Measurements from ENCODE around the gene KYAT1. TPM values are rescaled to one million over a fixed set of nuclear protein-coding genes. Genes with fewer than 3 reads are reported as not detected.

KYAT1 gene
- total and polyA plus RNA-seq, 2 of the 8 experiments (the other 6 are each of a cell fraction or from before 2014, with no cell fraction given), result 30.4 to 42.2 TPM

DNA sequence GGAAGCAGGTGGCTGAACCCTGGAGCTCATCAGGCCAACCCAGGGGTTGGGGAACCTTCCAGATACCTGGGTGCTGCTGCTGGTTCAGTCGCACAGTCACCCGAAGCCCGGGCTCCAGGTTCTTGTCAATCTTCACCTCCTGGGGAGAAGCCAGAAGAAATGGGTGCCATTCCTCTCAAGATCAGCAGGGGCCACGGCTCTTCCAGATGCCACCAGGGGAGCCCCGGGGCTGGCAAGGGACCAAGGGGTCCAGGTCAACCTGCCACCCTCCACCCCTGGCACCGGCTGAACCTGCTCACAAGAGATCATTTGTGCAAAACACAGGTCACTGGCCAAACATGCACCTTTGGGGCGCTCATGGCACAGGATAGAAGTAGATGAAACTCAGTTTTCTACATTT, 56.8 kb downstream of the KYAT1 start:
- 93% methylated on average over 7 of the region's 7 CpGs; no CpG with 5 or more reads in 1 of the 2 experiments for WGBS, 2 experiments (ENCODE audit: extremely low coverage in 1 of 2, insufficient coverage in 1 of 2, insufficient read length in 1 of 2, insufficient replicate concordance in 2 of 2, low coverage in 1 of 2, low lambda C conversion rate in 2 of 2, missing lambda C conversion rate in 1 of 2)
- no peak for DNase-seq (ENCODE audit: low read depth in 1 of 2, low spot score in 2 of 2)
- H4K20me1 ChIP-seq (replicated peaks in 1 of 2; ENCODE audit: control insufficient read depth in 1 of 2, insufficient read depth in 2 of 2, low read length in 2 of 2), result peaks cover 3 to 21% of the 10 kb centered on the region in 2 experiments
- no peaks in the 10 kb centered on the region for H3K9me3 ChIP-seq (ENCODE audit: insufficient read depth in 2 of 2, low read depth in 1 of 2, low read length in 1 of 2)
- no peaks in the 10 kb centered on the region for H3K27me3 ChIP-seq (replicated peaks in 1 of 4; ENCODE audit: control insufficient read depth in 3 of 4, extremely low read depth in 1 of 4, insufficient read depth in 3 of 4, low read length in 3 of 4)
- no peak overlapping the region for H3K4me3 ChIP-seq (ENCODE audit: extremely low read depth in 1 of 4, insufficient read depth in 2 of 4, low read depth in 3 of 4, low read length in 4 of 4)
- H2BK5ac ChIP-seq (ENCODE audit: low read depth, low read length), result no peak overlapping the region
- H3K4me1 ChIP-seq (replicated peaks in 1 of 4; ENCODE audit: control insufficient read depth in 3 of 4, insufficient read depth in 4 of 4, low read length in 3 of 4), result peaks cover 0 to 6% (median under 1%) of the 10 kb centered on the region in 4 experiments; a peak in 1 of 7 replicates
- no peak for TF ChIP-seq CHD2 (IDR thresholded peaks at IDR 0.05; ENCODE audit: low read length)
- TF ChIP-seq FOSL1 (IDR thresholded peaks at IDR 0.05; ENCODE audit: insufficient read depth, low read depth, low read length), result no peak
- no peak for TF ChIP-seq CHD1 (IDR thresholded peaks at IDR 0.05; ENCODE audit: low read depth, low read length)
- no peak for TF ChIP-seq CREB1 (IDR thresholded peaks at IDR 0.05)
- no peak for TF ChIP-seq TBP (IDR thresholded peaks at IDR 0.05; ENCODE audit: low read depth, low read length)
- TF ChIP-seq SIX5 (IDR thresholded peaks at IDR 0.05; ENCODE audit: low read depth, low read length), result no peak
- no peak for TF ChIP-seq ASH2L (IDR thresholded peaks at IDR 0.05; ENCODE audit: low read length)
- TF ChIP-seq, protein P1, sequence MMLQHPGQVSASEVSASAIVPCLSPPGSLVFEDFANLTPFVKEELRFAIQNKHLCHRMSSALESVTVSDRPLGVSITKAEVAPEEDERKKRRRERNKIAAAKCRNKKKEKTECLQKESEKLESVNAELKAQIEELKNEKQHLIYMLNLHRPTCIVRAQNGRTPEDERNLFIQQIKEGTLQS (IDR thresholded peaks at IDR 0.05; ENCODE audit: insufficient read depth, low read depth, low read length), result no peak
- H2BK20ac ChIP-seq (ENCODE audit: low read length), result no peak overlapping the region
- no peak overlapping the region for H3K27ac ChIP-seq (ENCODE audit: low read depth, low read length)
- no peak overlapping the region for H2BK15ac ChIP-seq (ENCODE audit: low read length)
- no peak overlapping the region for H2AFZ ChIP-seq (ENCODE audit: low read length)
- H2BK12ac ChIP-seq (ENCODE audit: low read depth, low read length), result no peak overlapping the region
- H2AK5ac ChIP-seq (ENCODE audit: low read depth, low read length), result no peak overlapping the region
- no peak overlapping the region for H4K5ac ChIP-seq (ENCODE audit: insufficient read length, low read depth, low read length)
- no peak overlapping the region for H3K9ac ChIP-seq (replicated peaks in 1 of 4; ENCODE audit: extremely low read depth in 1 of 4, low read depth in 3 of 4, low read length in 3 of 4)
- H3K23me2 ChIP-seq (ENCODE audit: low read depth, low read length), result peaks cover 5% of the 10 kb centered on the region; the same call in 1 of the 2 replicates
- H3K79me2 ChIP-seq (ENCODE audit: control insufficient read depth in 1 of 2, insufficient read depth in 2 of 2, low read length in 2 of 2), result peaks cover 0 to 9% of the 10 kb centered on the region in 2 experiments; a peak in 1 of 4 replicates
- FAIRE-seq, result no peak
- no peaks in the 10 kb centered on the region; the same call in 1 of the 2 replicates for H3K79me1 ChIP-seq (ENCODE audit: low read depth, low read length)
- H3K4me2 ChIP-seq (ENCODE audit: insufficient read depth in 1 of 2, low read depth in 2 of 2, low read length in 2 of 2), result no peak overlapping the region
- no peak overlapping the region for H3K18ac ChIP-seq (ENCODE audit: extremely low read depth, low read length)
- H4K8ac ChIP-seq (ENCODE audit: extremely low read depth, insufficient read depth, low read length), result no peak overlapping the region
- peaks cover 28 to 62% (median 54%) of the 10 kb centered on the region in 4 experiments for H3K36me3 ChIP-seq (ENCODE audit: control insufficient read depth in 2 of 4, insufficient read depth in 4 of 4, low read length in 3 of 4)
- H3K56ac ChIP-seq (replicated peaks; ENCODE audit: insufficient read length, low read depth, low read length), result no peak overlapping the region
- no peak overlapping the region for H3K4ac ChIP-seq (replicated peaks; ENCODE audit: insufficient read length, low read depth, low read length)
- no peak overlapping the region for H3K14ac ChIP-seq (ENCODE audit: insufficient read length)
- ChIA-PET POLR2A (ENCODE audit: partially characterized antibody) (interaction anchor here (0.7 to 3.2 kb wide), 10 partner anchors 7 to 115 kb away, joined by 3 to 13 read pairs (median 4); partner anchors contain the start of gene ENDOG), CTCF (ENCODE audit: partially characterized antibody) (interaction anchor here (0.9 to 1.5 kb wide), 2 partner anchors 12 to 20 kb away, joined by 3 to 4 read pairs; no protein-coding TSS in a partner anchor)
- no peak overlapping the region for H3K23ac ChIP-seq (ENCODE audit: insufficient read length)
- no peak overlapping the region for H4K91ac ChIP-seq (replicated peaks; ENCODE audit: insufficient read length, low read length)
- H2BK120ac ChIP-seq (replicated peaks; ENCODE audit: low read depth, low read length), result no peak overlapping the region

Measured in H1 (cell line).